Measurements from ENCODE around the gene HAPSTR1.
"Not testable (repeated sequence)": the region's sequence is repeated elsewhere in the genome, so short reads cannot be mapped to it uniquely, and the experiment has no call there.

Gene HAPSTR1

GRCh38 chr16:9071377-9071776, 20.1 kb upstream of the HAPSTR1 start:
- no peak overlapping the region for H3K4me3 ChIP-seq
- no peak for DNase-seq (ENCODE audit: low spot score)
- H3K27ac ChIP-seq, result no peak overlapping the region
- no peak for TF ChIP-seq CTCF (IDR thresholded peaks at IDR 0.05)

DNA sequence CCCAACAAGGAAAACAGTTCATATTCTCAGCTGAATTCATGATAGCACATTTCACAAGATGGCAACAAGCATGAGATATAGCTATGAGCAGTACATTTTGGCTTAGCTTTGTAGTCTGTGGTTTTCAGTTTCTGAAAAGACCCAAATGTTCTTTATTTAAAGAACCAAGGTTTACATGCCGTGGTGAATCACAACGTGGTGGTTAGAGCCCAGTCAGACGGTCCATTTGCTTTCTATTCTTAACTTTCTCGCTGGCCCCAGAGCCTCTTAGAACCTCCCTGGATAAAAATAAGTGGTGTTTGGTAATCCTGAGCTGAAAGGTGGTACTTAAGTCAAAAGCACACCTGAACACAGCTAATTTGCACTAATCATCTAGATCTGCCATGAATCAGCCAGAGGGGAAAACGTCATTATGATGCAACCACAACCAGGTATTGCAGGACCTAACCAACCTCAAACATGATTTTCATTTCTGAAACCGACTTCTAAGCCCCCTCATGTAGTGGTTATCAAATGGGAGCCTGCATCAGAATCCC, 18.6 kb upstream of the HAPSTR1 start:
- Histone ChIP-seq H3K4me3 (no peak overlapping the region), H3K27ac (no peak overlapping the region)
- no peak for TF ChIP-seq CTCF (IDR thresholded peaks at IDR 0.05)
- DNase-seq (ENCODE audit: low spot score), result no peak

GRCh38 chr16:9075299-9076071, 16.0 kb upstream of the HAPSTR1 start:
- TF ChIP-seq CTCF (IDR thresholded peaks at IDR 0.05), result no peak
- Histone ChIP-seq H3K27ac (no peak overlapping the region), H3K4me3 (no peak overlapping the region)
- no peak for DNase-seq (ENCODE audit: low spot score)

- TF ChIP-seq CTCF (IDR thresholded peaks at IDR 0.05), result no peak
Measured at GRCh38 chr16:9077091-9077809, 14.2 kb upstream of the HAPSTR1 start.

DNA sequence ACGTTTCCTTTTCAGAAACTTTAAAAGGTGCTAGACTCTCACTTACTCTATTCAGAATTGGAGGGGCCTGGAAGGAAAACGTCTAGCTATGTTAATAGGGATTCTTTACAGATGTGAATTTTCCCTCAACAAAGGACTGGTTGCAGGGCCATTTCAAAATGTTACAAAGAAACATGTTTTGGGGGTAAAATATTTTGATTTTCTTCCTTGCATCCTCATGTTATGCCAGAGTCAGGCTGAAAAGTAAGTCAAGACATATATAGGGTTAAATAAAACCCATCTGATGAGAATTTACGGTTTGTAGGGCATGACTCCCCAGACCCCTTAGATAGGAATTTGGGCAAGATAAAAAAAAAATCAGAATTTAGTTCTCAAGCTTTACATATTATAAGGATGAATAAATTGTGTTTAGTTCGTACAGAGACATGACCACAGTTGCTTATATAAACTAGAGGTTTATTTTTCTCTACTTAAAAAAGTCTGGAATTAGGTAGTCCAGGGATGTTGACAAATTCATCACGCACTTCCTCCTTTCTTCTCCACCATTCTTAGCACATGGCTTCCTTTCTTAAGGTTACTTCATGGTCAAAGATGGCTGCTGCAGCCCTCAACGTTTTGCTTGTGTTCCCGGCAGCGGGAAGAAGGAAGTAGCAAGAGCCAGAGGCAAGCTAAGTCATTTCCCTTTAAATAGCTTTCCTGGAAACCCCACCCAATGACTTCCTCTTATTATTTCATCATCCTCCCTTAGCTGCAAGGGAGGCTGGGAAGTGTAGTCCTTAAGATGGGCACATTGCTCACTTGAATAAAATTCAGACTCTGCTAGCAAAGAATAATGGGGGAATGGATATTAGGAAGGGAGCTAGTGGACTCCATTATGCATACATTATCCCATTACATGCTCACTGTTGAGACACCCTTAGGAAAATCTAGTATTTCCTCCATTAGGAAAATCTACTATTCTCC, 12.7 kb upstream of the HAPSTR1 start:
- DNase-seq (ENCODE audit: low spot score); H3K4me3 ChIP-seq; H3K27ac ChIP-seq: not testable (repeated sequence)

More at GRCh38 chr16:9077091-9077809, 14.2 kb upstream of the HAPSTR1 start:
- H3K27ac ChIP-seq, result no peak overlapping the region
- no peak for DNase-seq (ENCODE audit: low spot score)
- no peak overlapping the region for H3K4me3 ChIP-seq

GRCh38 chr16:9079430-9079812, 12.0 kb upstream of the HAPSTR1 start:
- Histone ChIP-seq H3K4me3 (no peak overlapping the region), H3K27ac (no peak overlapping the region)
- no peak for TF ChIP-seq CTCF (IDR thresholded peaks at IDR 0.05)
- no peak for DNase-seq (ENCODE audit: low spot score)

- no peak for TF ChIP-seq CTCF (IDR thresholded peaks at IDR 0.05)
- Histone ChIP-seq H3K4me3 (no peak overlapping the region), H3K27ac (no peak overlapping the region)
- no peak for DNase-seq (ENCODE audit: low spot score)
Measured at GRCh38 chr16:9081158-9081557, 10.3 kb upstream of the HAPSTR1 start.

All from coronary artery (tissue), 2 donors.